ENCODE results near the gene CALB2.
"Not testable (repeated sequence)": the region's sequence is repeated elsewhere in the genome, so short reads cannot be mapped to it uniquely, and the experiment has no call there.

Gene CALB2

DNA sequence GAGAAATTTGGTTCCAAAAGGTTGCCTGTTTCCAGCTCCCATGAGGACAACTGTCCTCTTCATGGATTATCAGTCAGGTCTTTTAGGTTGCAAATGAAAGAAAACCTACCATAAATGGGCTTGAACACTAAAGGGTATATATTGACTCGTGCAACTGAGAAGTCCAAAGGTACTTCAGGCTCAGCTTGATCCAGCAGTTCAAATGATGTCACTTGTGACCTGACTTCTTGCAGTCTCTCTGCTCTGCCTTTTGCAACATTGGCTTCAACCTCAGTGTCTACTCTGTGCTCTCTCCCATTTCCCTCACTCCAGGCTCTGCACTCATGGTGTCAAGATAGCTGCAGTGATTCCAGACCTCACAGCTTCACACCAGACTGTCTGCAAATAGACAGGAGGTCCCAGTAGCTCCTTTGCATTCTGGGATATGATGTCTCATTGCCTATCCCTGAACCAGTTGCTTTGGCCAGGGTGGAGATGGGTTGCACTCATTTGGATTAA lies 5.5 kb upstream of the CALB2 start:
- DNase-seq (ENCODE audit: low read depth in 2 of 2): no peak

DNA sequence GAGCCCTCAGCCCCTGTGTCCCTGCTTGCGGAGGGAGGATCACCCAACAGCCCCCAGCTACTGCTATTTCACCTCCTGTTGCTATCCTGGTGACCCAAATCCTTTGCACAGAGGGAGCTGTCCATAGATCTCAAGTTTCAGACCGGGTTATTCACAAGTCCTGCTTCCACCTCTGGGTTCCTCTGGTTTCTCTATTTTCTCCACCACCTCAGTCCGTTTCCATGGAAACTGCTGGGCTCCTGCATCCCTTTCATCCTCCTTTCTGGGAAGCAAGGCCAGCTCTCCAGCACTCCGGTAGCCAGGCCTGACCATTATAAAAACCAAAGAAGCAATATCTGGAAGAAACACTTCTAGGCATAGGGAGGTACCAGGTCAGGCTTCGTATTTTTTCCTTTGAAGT lies 4.8 kb upstream of the CALB2 start:
- DNase-seq (ENCODE audit: low read depth in 2 of 2): no peak

- DNase-seq (ENCODE audit: low read depth in 2 of 2): no peak
Observed at GRCh38 chr16:71354156-71354555, 4.4 kb upstream of the CALB2 start.

- DNase-seq (ENCODE audit: low read depth in 2 of 2): no peak
Observed at GRCh38 chr16:71356051-71356740, 2.3 kb upstream of the CALB2 start.

- DNase-seq (ENCODE audit: low read depth in 2 of 2): not testable (repeated sequence)
Observed at GRCh38 chr16:71356936-71357335, 1.6 kb upstream of the CALB2 start.

- DNase-seq (ENCODE audit: low read depth in 2 of 2): no peak
Observed at GRCh38 chr16:71357681-71358080, 842 bp upstream of the CALB2 start.

- DNase-seq (ENCODE audit: low read depth in 2 of 2): no peak
Observed at GRCh38 chr16:71359431-71359830, 908 bp downstream of the CALB2 start.

- DNase-seq (ENCODE audit: low read depth in 2 of 2): no peak
Observed at GRCh38 chr16:71360378-71360777, 1.9 kb downstream of the CALB2 start.

GRCh38 chr16:71364133-71364681 lies 5.7 kb downstream of the CALB2 start:
- no peak for DNase-seq (ENCODE audit: low read depth in 2 of 2)

GRCh38 chr16:71365021-71365420 lies 6.5 kb downstream of the CALB2 start:
- DNase-seq (ENCODE audit: low read depth in 2 of 2): no peak

- DNase-seq (ENCODE audit: low read depth in 2 of 2): no peak
Observed at GRCh38 chr16:71367241-71367976, 8.9 kb downstream of the CALB2 start.

DNA sequence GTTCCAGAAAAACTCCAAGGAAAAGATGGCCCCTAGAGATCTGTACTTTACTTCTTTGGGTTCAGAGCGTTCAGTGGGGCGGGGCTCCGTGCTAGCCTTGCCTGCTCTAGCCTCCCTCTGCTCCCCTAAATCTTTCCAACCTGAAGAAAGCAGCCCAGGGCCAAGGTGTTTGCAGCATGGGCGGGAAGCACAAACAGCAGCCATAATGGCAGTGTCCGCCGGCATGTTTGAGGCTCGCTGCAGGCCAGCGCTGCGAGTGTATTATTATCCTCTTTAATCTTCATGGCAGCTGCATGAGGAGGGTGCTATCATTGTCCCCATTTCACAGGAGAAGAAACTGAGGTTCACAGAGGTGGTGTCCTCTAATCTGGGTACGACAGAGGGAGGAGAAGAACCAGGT lies 10.4 kb downstream of the CALB2 start:
- DNase-seq (ENCODE audit: low read depth in 2 of 2): no peak

DNA sequence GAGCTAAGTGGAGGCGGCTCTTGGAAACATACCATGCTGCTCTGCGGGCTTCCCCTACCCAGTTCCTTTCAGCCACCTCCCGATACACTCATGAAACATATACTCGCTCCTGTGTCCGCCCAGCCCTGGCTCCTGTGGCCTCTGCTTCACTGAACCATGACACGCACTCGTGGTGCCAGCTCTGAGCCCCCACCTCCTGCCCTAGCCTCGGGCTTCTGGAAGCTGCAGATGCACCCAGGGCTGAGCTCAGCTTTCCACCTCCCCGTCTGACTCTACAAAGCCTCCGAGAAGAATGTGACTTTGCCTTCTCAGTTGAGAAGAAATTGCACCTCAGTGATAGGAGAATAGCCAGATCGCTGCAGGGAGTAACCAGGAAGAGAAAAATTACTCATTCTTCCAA lies 11.0 kb downstream of the CALB2 start:
- DNase-seq (ENCODE audit: low read depth in 2 of 2): no peak

GRCh38 chr16:71371237-71371636 lies 12.7 kb downstream of the CALB2 start:
- DNase-seq (ENCODE audit: low read depth in 2 of 2): no peak

DNA sequence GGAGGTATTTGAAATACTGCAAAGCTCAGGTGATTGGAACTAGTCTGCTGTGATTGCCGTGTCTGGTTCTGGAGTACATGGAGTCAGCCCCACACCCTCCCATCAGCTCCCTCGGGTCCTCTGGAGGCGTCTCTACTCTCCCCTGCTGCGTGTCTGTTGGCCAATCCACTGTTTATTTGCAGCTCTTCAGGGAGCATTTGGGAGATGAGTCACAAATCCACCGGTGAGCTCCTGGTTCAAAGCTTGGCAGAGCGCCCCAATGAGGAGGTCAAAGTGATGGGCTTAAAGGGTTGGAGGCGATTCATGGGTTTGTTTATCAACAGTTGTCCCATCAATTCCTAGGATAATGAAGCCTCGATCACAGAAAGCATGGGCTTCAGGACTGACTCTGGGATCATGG lies 14.6 kb downstream of the CALB2 start:
- no peak for DNase-seq (ENCODE audit: low read depth in 2 of 2)

DNA sequence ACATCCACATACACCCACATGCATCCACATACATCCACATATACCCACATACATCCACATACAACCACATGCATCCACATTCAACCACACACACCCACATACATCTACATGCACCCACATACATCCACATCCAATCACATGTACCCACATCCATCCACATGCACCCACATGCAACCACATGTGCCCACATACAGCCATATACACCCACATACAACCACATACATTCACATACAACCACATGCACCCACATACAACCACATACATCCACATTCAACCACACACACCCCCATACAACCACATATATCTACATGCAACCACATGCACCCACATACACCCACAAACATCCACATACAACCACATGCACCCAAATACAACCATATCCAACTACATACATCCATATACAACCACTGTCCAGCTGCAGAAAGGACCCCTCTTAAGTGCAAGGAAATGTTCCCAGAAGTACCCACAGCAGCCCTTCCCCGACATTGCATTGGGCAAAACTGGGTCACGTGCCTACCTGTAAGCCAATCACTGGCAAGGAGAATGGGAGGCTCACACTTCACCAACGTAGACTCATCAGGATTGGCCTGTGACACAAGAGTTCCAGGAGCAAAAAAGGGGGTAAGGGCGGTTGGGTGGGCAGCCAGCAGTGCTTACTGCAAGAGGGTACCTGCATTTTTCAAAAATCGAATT lies 18.1 kb downstream of the CALB2 start:
- no peak for DNase-seq (ENCODE audit: low read depth in 2 of 2)

DNA sequence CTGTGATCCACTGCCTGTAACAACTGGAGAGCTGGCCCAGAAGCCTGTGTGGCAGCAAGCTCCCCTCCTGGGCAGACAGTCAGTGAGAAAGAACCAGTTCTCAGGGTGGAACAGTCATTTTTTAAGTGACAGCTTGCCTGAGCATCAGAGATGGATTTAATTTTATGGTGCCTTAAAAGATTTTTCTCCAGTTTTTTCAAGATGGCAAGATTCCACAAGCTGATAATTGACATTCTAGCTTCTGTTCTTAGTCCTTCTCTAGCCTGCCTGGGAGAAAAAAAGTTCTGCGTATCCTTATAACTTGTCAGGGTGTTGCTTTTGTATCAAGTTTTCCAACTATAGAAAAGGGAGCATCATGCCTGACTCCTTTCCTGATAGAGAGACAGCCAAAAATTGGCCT lies 21.2 kb downstream of the CALB2 start:
- no peak for DNase-seq (ENCODE audit: low read depth in 2 of 2)

- DNase-seq (ENCODE audit: low read depth in 2 of 2): no peak
Observed at GRCh38 chr16:71380831-71381230, 22.3 kb downstream of the CALB2 start.

DNA sequence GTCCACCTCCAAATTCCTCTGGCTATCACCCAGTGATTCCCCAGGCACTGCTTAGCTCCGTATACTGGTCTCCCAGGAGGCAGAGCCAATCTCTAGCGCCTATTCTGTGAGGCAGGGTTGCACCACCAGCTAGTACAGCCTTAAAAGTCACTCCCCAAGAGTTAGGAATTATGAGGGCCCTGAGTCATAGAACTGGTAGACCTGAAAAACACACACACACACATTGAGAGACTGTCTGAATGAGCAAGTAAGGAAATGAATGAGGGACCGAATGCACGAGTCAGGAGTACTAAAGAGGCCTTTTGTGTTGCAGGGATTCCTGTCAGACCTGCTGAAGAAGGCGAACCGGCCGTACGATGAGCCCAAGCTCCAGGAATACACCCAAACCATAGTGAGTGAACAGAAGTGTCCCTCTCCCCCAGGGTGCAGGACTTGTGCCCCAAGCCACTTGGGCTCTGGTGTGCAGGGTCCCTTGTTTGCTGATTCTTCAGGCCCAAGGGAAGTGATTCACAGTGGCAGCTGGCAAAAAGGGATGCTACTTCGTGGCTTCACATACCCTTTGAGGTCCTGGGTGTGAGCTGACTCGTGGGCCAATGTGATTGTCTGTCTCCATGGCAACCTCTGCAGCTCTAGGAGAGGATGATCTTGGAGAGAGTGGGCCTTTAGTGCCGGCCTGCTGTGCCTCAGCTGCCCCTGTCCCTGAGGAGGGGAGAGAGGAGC lies 24.7 kb downstream of the CALB2 start:
- DNase-seq (ENCODE audit: low read depth in 2 of 2): no peak

DNA sequence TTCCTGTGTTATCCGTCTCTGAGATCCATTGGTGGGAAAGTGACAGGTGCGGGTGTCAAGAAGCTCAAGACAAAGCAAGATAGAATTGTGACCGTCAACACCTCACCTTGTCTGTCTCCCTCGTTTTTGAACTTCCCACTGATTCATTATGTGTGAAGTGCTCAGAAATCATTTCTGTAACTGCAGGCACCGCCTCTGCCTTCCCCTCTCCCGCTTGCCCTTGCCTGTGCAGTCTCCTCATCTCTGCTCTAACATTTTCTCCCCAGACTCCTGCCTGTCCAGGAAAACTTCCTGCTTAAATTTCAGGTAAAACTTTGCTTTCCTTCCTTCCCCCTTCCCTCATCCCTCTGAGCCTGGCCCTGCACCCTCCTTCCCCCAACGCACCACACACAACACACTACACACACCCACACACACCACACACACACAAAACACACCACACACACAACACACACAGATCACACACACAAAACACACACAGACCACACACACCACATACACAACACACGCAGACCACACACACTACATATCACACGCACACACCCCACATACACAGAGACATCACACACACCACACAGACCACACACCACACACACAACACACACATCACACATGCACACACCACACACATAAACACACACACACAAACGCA lies 25.7 kb downstream of the CALB2 start:
- no peak for DNase-seq (ENCODE audit: low read depth in 2 of 2)

Measured in stimulated activated CD4-positive, alpha-beta T cell treated with anti-CD3 and anti-CD28 coated beads, Interleukin-1b, Interleukin-23, amount 100 ng/mL, for 1 hour (primary cell).